SU-DHL-6 (cell line): ENCODE measurements around the gene MBLAC1.

Experiments
- CTCF ChIP-seq: fragments of 200-600 bp; sonication (generic); IDR thresholded peaks from one replicate; pipeline ENCODE4 v1.5.1; 2017; ENCODE audit warnings: antibody characterized with exemption, mild to moderate bottlenecking, low read length, moderate library complexity; ENCODE audit not compliant: insufficient read depth, poor library complexity, severe bottlenecking
- EZH2phosphoT487 ChIP-seq: fragments of 200-600 bp; sonication (generic), shearing (Covaris generic); conservative IDR thresholded peaks from 2 replicates; pipeline ENCODE4 v1.6.1; 2018; ENCODE audit warnings: mild to moderate bottlenecking, antibody characterized with exemption, low read length, moderate library complexity, mixed read lengths

GRCh38 chr7:100171087-100171681 is 44.4 kb downstream of the MBLAC1 start:
- TF ChIP-seq EZH2phosphoT487 (no peak), CTCF (no peak)
